NT2/D1 (cell line): ENCODE measurements around the gene APBA2.

ENCODE experiments used
- SUZ12 ChIP-seq: IDR thresholded peaks from 2 replicates; pipeline ENCODE4 v1.6.1; 2011; ENCODE audit not compliant: insufficient read length, insufficient read depth; ENCODE audit errors: extremely low read depth
- YY1 ChIP-seq: IDR thresholded peaks from 2 replicates; pipeline ENCODE4 v1.6.1; 2011; ENCODE audit not compliant: insufficient read length, insufficient read depth
- ZNF274 ChIP-seq: IDR thresholded peaks from 2 replicates; pipeline ENCODE4 v1.6.1; 2011; ENCODE audit warnings: mild to moderate bottlenecking, low read depth, low read length

DNA sequence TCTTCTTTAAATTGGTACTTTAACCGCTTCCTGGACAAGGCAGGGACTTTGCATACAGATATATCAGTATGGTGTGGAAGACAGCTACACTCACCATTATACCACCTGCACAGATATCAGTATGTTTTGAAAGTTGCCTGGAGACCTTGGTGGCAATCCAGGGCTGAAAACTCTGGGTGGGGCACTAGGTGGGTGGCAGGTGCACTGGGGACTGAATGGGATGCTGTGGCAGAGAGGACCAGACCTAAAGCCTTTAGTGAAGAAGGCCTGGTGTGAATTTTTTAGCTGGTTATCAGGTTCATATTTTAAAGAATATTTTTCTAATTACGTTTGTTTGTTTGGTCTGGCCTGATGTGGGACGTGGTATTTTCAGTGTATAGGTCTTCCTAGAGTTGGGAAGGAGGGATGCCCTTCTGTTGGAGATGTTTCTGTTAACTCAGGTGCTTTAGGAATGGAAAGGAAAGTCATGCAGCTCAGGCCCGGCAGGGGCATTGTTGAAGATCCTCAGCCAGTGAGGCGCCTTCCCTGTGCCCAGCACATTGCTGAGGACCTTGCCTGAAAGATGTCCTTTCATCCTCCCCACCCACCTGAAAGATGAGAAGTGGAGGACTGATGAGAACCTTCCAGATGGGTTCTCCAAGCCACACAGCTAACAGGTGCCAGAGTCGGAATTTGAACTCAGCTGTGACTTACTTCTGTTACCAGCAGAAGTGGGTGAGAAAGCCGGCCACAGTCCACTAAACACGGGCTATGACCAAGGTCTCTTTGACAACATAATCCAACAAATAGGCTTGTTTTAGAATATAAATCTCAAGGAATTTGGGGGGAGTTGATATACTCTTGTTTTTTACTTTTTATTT, 77.3 kb downstream of the APBA2 start:
- no peak for TF ChIP-seq YY1
- TF ChIP-seq ZNF274: no peak
- no peak for TF ChIP-seq SUZ12
